ENCODE data around the gene TMEM156.

GRCh38 chr4:39054497-39054896 lies 22.3 kb upstream of the TMEM156 start:
- TF ChIP-seq JUND (IDR thresholded peaks at IDR 0.05) (no peak), CTCF (IDR thresholded peaks at IDR 0.05; ENCODE audit: low read depth, low read length, missing input control) (no peak)
